MCF 10A (cell line): ENCODE results near the gene SSR2. TPM values are rescaled to one million over a fixed set of nuclear protein-coding genes. Genes with fewer than 3 reads are reported as not detected.

Source experiments
- BruUV-seq: library from RNA; stranded (reverse); fragments of 400-500 nt; replicated peaks from 2 replicates; lab custom pipeline; 2021; lab: Mats Ljungman, UMichigan
- CTCF ChIA-PET: fragments of 300-600 bp; sonication (Branson Sonifier 250); formaldehyde crosslinking; extraction: SDS; loops from one replicate; lab custom pipeline; 2021; ENCODE audit warnings: antibody characterized with exemption, inconsistent platforms; lab: Yijun Ruan, JAX
- POLR2A ChIA-PET: fragments of 300-600, 350-650 bp; sonication (Branson Sonifier 250); formaldehyde crosslinking; extraction: SDS; loops from one replicate; lab custom pipeline; 2020; ENCODE audit warnings: antibody characterized with exemption, inconsistent platforms; lab: Yijun Ruan, JAX
- DNase-seq: peaks from one replicate; pipeline ENCODE4 v3.0.0-alpha.2; 2018; ENCODE audit not compliant: unreplicated experiment
- H3K27ac Mint-ChIP-seq: one replicate; pipeline ENCODE4 v1.8.0; 2022; ENCODE audit warnings: mild to moderate bottlenecking, low read depth, mixed read lengths; ENCODE audit not compliant: unreplicated experiment
- H3K27me3 Mint-ChIP-seq: one replicate; pipeline ENCODE4 v1.8.0; 2022; ENCODE audit warnings: mixed read lengths; ENCODE audit not compliant: insufficient read depth, unreplicated experiment
- H3K36me3 Mint-ChIP-seq: one replicate; pipeline ENCODE4 v1.8.0; 2022; ENCODE audit warnings: mild to moderate bottlenecking, moderate library complexity, mixed read lengths; ENCODE audit not compliant: insufficient read depth, unreplicated experiment
- H3K4me1 Mint-ChIP-seq: one replicate; pipeline ENCODE4 v1.8.0; 2022; ENCODE audit warnings: mixed read lengths; ENCODE audit not compliant: insufficient read depth, unreplicated experiment
- H3K4me3 Mint-ChIP-seq: one replicate; pipeline ENCODE4 v1.8.0; 2022; ENCODE audit warnings: mild to moderate bottlenecking, moderate library complexity, mixed read lengths; ENCODE audit not compliant: unreplicated experiment
- H3K9me3 Mint-ChIP-seq: one replicate; pipeline ENCODE4 v1.8.0; 2022; ENCODE audit warnings: mixed read lengths; ENCODE audit not compliant: unreplicated experiment
- CTCF ChIP-seq: fragments of 200-600 bp; IDR thresholded peaks from one replicate; pipeline ENCODE4 v1.8.0; 2022; ENCODE audit warnings: antibody characterized with exemption, mild to moderate bottlenecking; ENCODE audit not compliant: unreplicated experiment
- intact Hi-C: fragments of 100-400 bp; cut with micrococcal nuclease; formaldehyde crosslinking; loops from 2 replicates; pipeline ENCODE4 v1.14.1; 2022
- total RNA-seq: library from RNA; stranded (reverse); gene quantifications from 2 replicates; pipeline ENCODE4 v1.2.3, GENCODE V29; 2022

The SSR2 gene
- total RNA-seq, 1 experiment from 2014 or later = 477 TPM

GRCh38 chr1:155961937-155962336 lies 58.8 kb downstream of the SSR2 start:
- Mint-ChIP-seq H3K4me1 (peaks cover 40% of the 10 kb centered on the region), H3K27ac (peak overlapping the region; percentile 98), H3K9me3 (no peaks in the 10 kb centered on the region), H3K27me3 (no peaks in the 10 kb centered on the region), H3K4me3 (peak overlapping the region; percentile 75), H3K36me3 (peaks cover 95% of the 10 kb centered on the region)
- no TSS peak for BruUV-seq
- ChIA-PET POLR2A (interaction anchor here (0.8 to 11.4 kb wide), 11 partner anchors 9 to 59 kb away, joined by 3 to 259 read pairs (median 6); partner anchors contain the start of genes ARHGEF2, KHDC4, RXFP4 and SSR2), CTCF (interaction anchor here (0.6 to 5.6 kb wide), 16 partner anchors 9 to 140 kb away, joined by 3 to 73 read pairs (median 6); partner anchors contain the start of genes ARHGEF2 and LAMTOR2)
- TF ChIP-seq CTCF = peak; percentile 42
- peak; percentile 100 for DNase-seq
- intact Hi-C loops = loop anchor here (1.0 to 2.0 kb wide), 3 partner anchors 17 to 27 kb away; no protein-coding TSS in a partner anchor

GRCh38 chr1:155960081-155960745 lies 60.5 kb downstream of the SSR2 start:
- Mint-ChIP-seq H3K36me3 (peaks cover 97% of the 10 kb centered on the region), H3K4me3 (peak overlapping the region; percentile 28), H3K27me3 (no peaks in the 10 kb centered on the region), H3K27ac (peak overlapping the region; percentile 98), H3K9me3 (no peaks in the 10 kb centered on the region), H3K4me1 (peaks cover 40% of the 10 kb centered on the region)
- ChIA-PET CTCF (interaction anchor here (0.7 to 5.6 kb wide), 10 partner anchors 17 to 136 kb away, joined by 3 to 73 read pairs (median 4); partner anchors contain the start of gene ARHGEF2), POLR2A (interaction anchor here (0.6 to 11.4 kb wide), 6 partner anchors 11 to 38 kb away, joined by 3 to 259 read pairs (median 34); partner anchors contain the start of genes ARHGEF2, KHDC4 and RXFP4)
- no peak for TF ChIP-seq CTCF
- intact Hi-C loops = no loop called here
- no TSS peak for BruUV-seq
- DNase-seq = peak; percentile 22

Other genes starting within 250 kb of the SSR2 start
- gene GON4L, start 163.7 kb downstream of the SSR2 start, total RNA-seq = 60.1 and 66.3 TPM in 2 replicates
- 0.14 TPM in 1 of 2 replicates, not detected in the other for gene SYT11, start 161.4 kb downstream of the SSR2 start, total RNA-seq
- 36.2 and 43.1 TPM in 2 replicates for gene RIT1, start 109.6 kb downstream of the SSR2 start, total RNA-seq
- 90.9 and 104 TPM in 2 replicates for gene KHDC4, start 86.5 kb downstream of the SSR2 start, total RNA-seq
- not detected in 2 replicates for gene RXFP4, start 79.3 kb downstream of the SSR2 start, total RNA-seq
- gene ARHGEF2, start 42.4 kb downstream of the SSR2 start, total RNA-seq = 498 and 555 TPM in 2 replicates
- 49.0 and 51.4 TPM in 2 replicates for gene UBQLN4, start 32.8 kb upstream of the SSR2 start, total RNA-seq
- gene LAMTOR2, start 33.8 kb upstream of the SSR2 start, total RNA-seq = 88.1 and 104 TPM in 2 replicates
- 1.6 and 5.5 TPM in 2 replicates for gene RAB25, start 40.2 kb upstream of the SSR2 start, total RNA-seq
- 0.88 and 0.91 TPM in 2 replicates for gene MEX3A, start 61.5 kb upstream of the SSR2 start, total RNA-seq
- gene LMNA, start 93.8 kb upstream of the SSR2 start, total RNA-seq = 620 and 716 TPM in 2 replicates
- gene SEMA4A, start 132.6 kb upstream of the SSR2 start, total RNA-seq = 1.5 and 4.7 TPM in 2 replicates
- gene SLC25A44, start 173.2 kb upstream of the SSR2 start, total RNA-seq = 28.7 and 32.3 TPM in 2 replicates
- gene PMF1, start 192.1 kb upstream of the SSR2 start, total RNA-seq = 51.0 and 77.7 TPM in 2 replicates
- 1.9 and 2.6 TPM in 2 replicates for gene BGLAP, start 221.2 kb upstream of the SSR2 start, total RNA-seq
- 21.5 and 29.2 TPM in 2 replicates for gene PAQR6, start 227.1 kb upstream of the SSR2 start, total RNA-seq